GM12892 (cell line): ENCODE measurements around the gene NLRP9.

Source experiments
- POLR2A ChIP-seq: IDR thresholded peaks from 2 replicates; pipeline ENCODE4 v1.6.1; 2011; ENCODE audit warnings: low read depth, low read length, control low read depth
- POLR2AphosphoS5 ChIP-seq: IDR thresholded peaks from 2 replicates; pipeline ENCODE4 v1.6.1; 2011; ENCODE audit warnings: low read depth, low read length, control low read depth

DNA sequence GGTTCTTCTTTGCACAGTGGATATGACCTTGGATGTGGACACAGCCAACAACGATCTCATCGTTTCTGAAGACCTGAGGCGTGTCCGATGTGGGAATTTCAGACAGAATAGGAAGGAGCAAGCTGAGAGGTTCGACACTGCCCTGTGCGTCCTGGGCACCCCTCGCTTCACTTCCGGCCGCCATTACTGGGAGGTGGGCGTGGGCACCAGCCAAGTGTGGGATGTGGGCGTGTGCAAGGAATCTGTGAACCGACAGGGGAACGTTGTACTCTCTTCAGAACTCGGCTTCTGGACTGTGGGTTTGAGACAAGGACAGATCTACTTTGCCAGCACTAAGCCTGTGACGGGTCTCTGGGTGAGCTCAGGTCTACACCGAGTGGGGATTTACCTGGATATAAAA lies 40.1 kb upstream of the NLRP9 start:
- TF ChIP-seq POLR2AphosphoS5: no peak
- no peak for TF ChIP-seq POLR2A
